Heart left ventricle (tissue), 16 donors: ENCODE results near the gene FCRL3. TPM values are rescaled to one million over a fixed set of nuclear protein-coding genes. Genes with fewer than 3 reads are reported as not detected.

Experiments used
- ATAC-seq, 4 donors: fragments of 200-7000 bp; cut with Tn5 transposase; one replicate each; pipeline ENCODE4 v1.9.1; 2020 to 2022; ENCODE audit warnings: moderate library complexity in 4 of 4, mild to moderate bottlenecking in 3 of 4, moderate number of reproducible peaks in 1 of 4
- DNase-seq, 5 donors: peaks; one replicate each; pipeline ENCODE4 v3.0.0-alpha.2; 2020
- H3K27ac ChIP-seq, 12 donors: fragments of 200-600 bp; sonication (generic) in 4 of 12; one replicate each; pipeline versions ENCODE4 v1.5.0 to v1.8.0; 2016 to 2022; ENCODE audit warnings: mild to moderate bottlenecking in 2 of 12
- H3K27me3 ChIP-seq, 9 donors: fragments of 200-600 bp; sonication (generic) in 2 of 9; one replicate each; pipeline versions ENCODE4 v1.5.1 to v1.8.0; 2016 to 2022; ENCODE audit warnings: mild to moderate bottlenecking in 3 of 9
- H3K36me3 ChIP-seq, 9 donors: fragments of 200-600 bp; sonication (generic) in 2 of 9; one replicate each; pipeline versions ENCODE4 v1.5.0 to v1.8.0; 2018 to 2022; ENCODE audit warnings: mild to moderate bottlenecking in 2 of 9
- H3K4me1 ChIP-seq, 12 donors: fragments of 200-600 bp; sonication (generic) in 4 of 12; one replicate each; pipeline versions ENCODE4 v1.5.0 to v1.8.0; 2016 to 2022; ENCODE audit warnings: mild to moderate bottlenecking in 3 of 12
- H3K4me3 ChIP-seq, 12 donors: fragments of 200-600 bp; sonication (generic) in 4 of 12; one replicate each; pipeline versions ENCODE4 v1.5.0 to v1.8.0; 2017 to 2022; ENCODE audit warnings: mild to moderate bottlenecking in 9 of 12, moderate library complexity in 4 of 12
- H3K9me3 ChIP-seq, 12 donors: fragments of 200-600 bp; sonication (generic) in 4 of 12; one replicate each; pipeline versions ENCODE4 v1.5.0 to v1.8.0; 2016 to 2022; ENCODE audit warnings: mild to moderate bottlenecking in 1 of 12
- POLR2A ChIP-seq, 2 donors: fragments of 450-650 bp; IDR thresholded peaks; one replicate each; pipeline ENCODE4 v1.6.1; 2017; ENCODE audit warnings: antibody characterized with exemption in 2 of 2, mild to moderate bottlenecking in 2 of 2, moderate library complexity in 2 of 2
- WGBS, 4 donors: extraction: QIAGEN DNeasy Blood & Tissue Kit in 2 of 4; methylation state at CpG; one replicate each; pipeline versions ENCODE4 v1.1.5 to v1.1.7; 2013 to 2018; 5-methylcytosine and 5-hydroxymethylcytosine counted together
- intact Hi-C, 10 donors: fragments of 100-400 bp; cut with DNase I; formaldehyde crosslinking; loops; one replicate each; pipeline versions ENCODE4 v1.11.1 to v1.14.2; 2022
- polyA plus RNA-seq, 2 donors: library from polyadenylated mRNA; stranded (reverse); fragments of 200-250 nt; gene quantifications; one replicate each; pipeline ENCODE4 v1.2.3, GENCODE V29; 2013
- total RNA-seq, 9 donors: library from RNA; depleted of rRNA in 2 of 9; stranded (reverse); fragments of >200 nt in 2 of 9; fragmentation: NEBNext Ultra II Directional in 3 of 9; extraction: Animal tissue kit (Norgen Biotek cat#: 25700) in 3 of 9; gene quantifications; one replicate each; pipeline versions ENCODE4 v1.1.0 to v1.2.4, GENCODE V29; 2016 to 2023
- TF ChIP-seq, protein P1 (sequence below), 12 donors: fragments of 200-600 bp; sonication (generic) in 4 of 12; IDR thresholded peaks; one replicate each; pipeline versions ENCODE4 v1.5.0 to v1.8.0; 2018 to 2022; ENCODE audit warnings: antibody characterized with exemption in 12 of 12, mild to moderate bottlenecking in 5 of 12
- donor health status: ischemic (EF 13 %, LVEDD 7.1; RV severe dilation, severe dysfunction).
- donor health status: healthy with polysubstance abuse.
- donor health status: DM: no; HTN: yes; CAD: no.
- donor health status: DM: no; HTN: no; CAD: no.
- donor health status: ischemic (EF 25% LVEDD 6.9; RV normal size, moderate dysfunction).
- donor health status: ischemic (EF 25% LVEDD 5.7; RV mildly dilated, moderate dysfunction).
- donor health status: healthy.
- donor health status: DM: yes; HTN: yes; CAD: no.
- donor health status: ischemic (EF 35%, LVEDD 5.7; RV mildly dilated, moderate dysfunction).
- donor health status: nonischemic (EF 11% LVEDD 7.7; RV severe dilation, severe dysfunction).
- donor health status: DM: yes; HTN: yes; CAD: no.
- donor health status: PGD.
- donor health status: ischemic (EF 29% LVEDD 5.4; RV normal size, mild dysfunction).
- donor health status: nonischemic (EF 23%, LVEDD 6.1; RV moderate dilation, normal function).

The FCRL3 gene
- total and polyA plus RNA-seq, 11 donors = 0.04 to 1.4 (median 0.62) TPM; not detected in 7

- Histone ChIP-seq H3K9me3 (no peaks in the 10 kb centered on the region), H3K27ac (peak overlapping the region in 1 of 12 donors; percentile 42), H3K36me3 (no peaks in the 10 kb centered on the region), H3K4me3 (no peak overlapping the region), H3K4me1 (no peaks in the 10 kb centered on the region), H3K27me3 (peaks cover 0 to 25% (median 0%) of the 10 kb centered on the region in 9 donors)
- ATAC-seq = no peak
- DNase-seq = no peak
- intact Hi-C loops = no loop called here
- 64 to 75% (median 70%) methylated on average over 4 of the region's 4 CpGs for WGBS, 4 donors
- TF ChIP-seq, protein P1, sequence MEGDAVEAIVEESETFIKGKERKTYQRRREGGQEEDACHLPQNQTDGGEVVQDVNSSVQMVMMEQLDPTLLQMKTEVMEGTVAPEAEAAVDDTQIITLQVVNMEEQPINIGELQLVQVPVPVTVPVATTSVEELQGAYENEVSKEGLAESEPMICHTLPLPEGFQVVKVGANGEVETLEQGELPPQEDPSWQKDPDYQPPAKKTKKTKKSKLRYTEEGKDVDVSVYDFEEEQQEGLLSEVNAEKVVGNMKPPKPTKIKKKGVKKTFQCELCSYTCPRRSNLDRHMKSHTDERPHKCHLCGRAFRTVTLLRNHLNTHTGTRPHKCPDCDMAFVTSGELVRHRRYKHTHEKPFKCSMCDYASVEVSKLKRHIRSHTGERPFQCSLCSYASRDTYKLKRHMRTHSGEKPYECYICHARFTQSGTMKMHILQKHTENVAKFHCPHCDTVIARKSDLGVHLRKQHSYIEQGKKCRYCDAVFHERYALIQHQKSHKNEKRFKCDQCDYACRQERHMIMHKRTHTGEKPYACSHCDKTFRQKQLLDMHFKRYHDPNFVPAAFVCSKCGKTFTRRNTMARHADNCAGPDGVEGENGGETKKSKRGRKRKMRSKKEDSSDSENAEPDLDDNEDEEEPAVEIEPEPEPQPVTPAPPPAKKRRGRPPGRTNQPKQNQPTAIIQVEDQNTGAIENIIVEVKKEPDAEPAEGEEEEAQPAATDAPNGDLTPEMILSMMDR (IDR thresholded peaks at IDR 0.05) = no peak
- no peak for TF ChIP-seq POLR2A (IDR thresholded peaks at IDR 0.05)
Measured at GRCh38 chr1:157697781-157698569, 2.6 kb downstream of the FCRL3 start.

DNA sequence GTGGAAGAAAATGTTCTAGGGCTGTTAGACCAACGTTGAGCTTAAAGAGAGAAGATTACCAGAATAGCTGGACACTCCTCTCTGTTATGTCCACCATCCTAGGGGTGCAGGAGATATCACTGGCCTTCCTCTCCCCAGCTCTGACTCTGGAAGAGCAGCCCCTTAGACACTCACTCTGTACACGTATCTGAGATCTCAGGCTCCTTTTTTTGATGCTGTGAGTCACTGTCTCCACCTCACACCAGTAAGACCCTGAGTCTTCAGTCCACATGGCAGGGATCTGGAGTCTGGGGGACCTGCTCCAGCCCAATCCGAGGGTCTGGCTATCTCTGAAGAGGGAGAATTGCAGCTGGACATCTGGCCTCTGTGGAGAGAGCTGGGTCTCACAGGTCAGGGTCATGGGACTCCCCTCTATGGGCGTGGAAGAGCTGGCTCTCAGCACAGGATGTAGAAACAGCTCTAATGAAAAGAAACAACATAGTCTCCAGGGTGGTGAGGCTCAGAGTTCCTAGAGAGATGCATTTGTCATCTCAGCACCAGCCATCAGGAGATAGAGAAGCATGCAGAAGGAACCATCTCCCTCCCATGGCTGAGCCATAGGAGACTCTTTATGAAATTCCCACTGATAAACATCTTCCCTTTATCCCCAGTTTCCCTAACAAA lies 3.5 kb downstream of the FCRL3 start:
- no peak for ATAC-seq

GRCh38 chr1:157695417-157695816 lies 5.2 kb downstream of the FCRL3 start:
- no peak for ATAC-seq
- 34 to 49% (median 42%) methylated on average over 4 of the region's 4 CpGs for WGBS, 4 donors
- no peaks in the 10 kb centered on the region for H3K4me1 ChIP-seq
- no peak overlapping the region for H3K4me3 ChIP-seq
- H3K36me3 ChIP-seq = no peaks in the 10 kb centered on the region
- TF ChIP-seq, protein P1 (IDR thresholded peaks at IDR 0.05) = no peak
- TF ChIP-seq POLR2A (IDR thresholded peaks at IDR 0.05) = no peak
- no peak for DNase-seq
- H3K9me3 ChIP-seq = no peaks in the 10 kb centered on the region
- H3K27ac ChIP-seq = no peak overlapping the region
- intact Hi-C loops = no loop called here
- peaks cover 0 to 18% (median 0%) of the 10 kb centered on the region in 9 donors for H3K27me3 ChIP-seq

More for the DNA sequence above, 3.5 kb downstream of the FCRL3 start:
- H3K27me3 ChIP-seq = peaks cover 0 to 25% (median 0%) of the 10 kb centered on the region in 9 donors
- intact Hi-C loops = no loop called here
- DNase-seq = no peak
- 33 to 67% (median 46%) methylated on average over 3 to 4 of the region's 4 CpGs for WGBS, 4 donors
- no peak overlapping the region for H3K4me3 ChIP-seq
- H3K27ac ChIP-seq = no peak overlapping the region
- TF ChIP-seq, protein P1 (IDR thresholded peaks at IDR 0.05) = no peak
- TF ChIP-seq POLR2A (IDR thresholded peaks at IDR 0.05) = no peak
- H3K9me3 ChIP-seq = no peaks in the 10 kb centered on the region
- no peaks in the 10 kb centered on the region for H3K36me3 ChIP-seq
- H3K4me1 ChIP-seq = no peaks in the 10 kb centered on the region

- 34 to 40% (median 36%) methylated on average over 5 of the region's 5 CpGs for WGBS, 4 donors
- no peaks in the 10 kb centered on the region for H3K36me3 ChIP-seq
- no peak for TF ChIP-seq POLR2A (IDR thresholded peaks at IDR 0.05)
- TF ChIP-seq, protein P1 (IDR thresholded peaks at IDR 0.05) = peak in 7 of 12 donors; percentile 16 to 42 (median 31)
- no peaks in the 10 kb centered on the region for H3K9me3 ChIP-seq
- no peak for DNase-seq
- H3K27me3 ChIP-seq = peaks cover 0 to 6% (median 0%) of the 10 kb centered on the region in 9 donors
- ATAC-seq = no peak
- intact Hi-C loops = loop anchor here in 1 of 10 donors (5.0 kb wide), 1 partner anchor 109 kb away; no protein-coding TSS in a partner anchor
- no peak overlapping the region for H3K27ac ChIP-seq
- no peaks in the 10 kb centered on the region for H3K4me1 ChIP-seq
- no peak overlapping the region for H3K4me3 ChIP-seq
Measured at GRCh38 chr1:157691285-157691920, 9.2 kb downstream of the FCRL3 start.
